Left lung (tissue), 10 donors: Measurements from ENCODE around the gene HADHA. TPM values are rescaled to one million over a fixed set of nuclear protein-coding genes. Genes with fewer than 3 reads are reported as not detected.

Experiments
- ATAC-seq: fragments of 200-7000 bp; cut with Tn5 transposase; one replicate; pipeline ENCODE4 v1.9.1; 2020; ENCODE audit warnings: moderate library complexity
- DNase-seq, 4 donors: peaks; one replicate each; pipeline ENCODE4 v3.0.0-alpha.2; 2013 to 2020
- H3K27ac ChIP-seq, 2 donors: fragments of 200-600 bp; sonication (generic) in 1 of 2; one replicate each; pipeline versions ENCODE4 v1.5.0 to v1.8.0; 2020 to 2021
- H3K27me3 ChIP-seq, 2 donors: fragments of 200-600 bp; sonication (generic) in 1 of 2; one replicate each; pipeline versions ENCODE4 v1.5.0 to v1.8.0; 2020 to 2021
- H3K36me3 ChIP-seq, 2 donors: fragments of 200-600 bp; sonication (generic) in 1 of 2; one replicate each; pipeline versions ENCODE4 v1.5.0 to v1.8.0; 2020 to 2021
- H3K4me1 ChIP-seq, 2 donors: fragments of 200-600 bp; one replicate each; pipeline ENCODE4 v1.8.0; 2021
- H3K4me3 ChIP-seq, 2 donors: fragments of 200-600 bp; sonication (generic) in 1 of 2; one replicate each; pipeline versions ENCODE4 v1.5.0 to v1.8.0; 2020 to 2021; ENCODE audit warnings: mild to moderate bottlenecking in 1 of 2
- H3K9me3 ChIP-seq, 2 donors: fragments of 200-600 bp; sonication (generic) in 1 of 2; one replicate each; pipeline versions ENCODE4 v1.5.0 to v1.8.0; 2020 to 2021
- CTCF ChIP-seq, 2 donors: fragments of 200-600 bp; sonication (generic) in 1 of 2; IDR thresholded peaks; one replicate each; pipeline versions ENCODE4 v1.5.0 to v1.8.0; 2021; ENCODE audit warnings: antibody characterized with exemption in 2 of 2
- intact Hi-C, 2 donors: fragments of 100-400 bp; cut with DNase I; formaldehyde crosslinking; loops; one replicate each; pipeline versions ENCODE4 v1.11.2 to v1.14.2; 2022
- polyA plus RNA-seq, 6 donors: library from polyadenylated mRNA; unstranded; fragments of 120-200 nt; gene quantifications; one replicate each; pipeline ENCODE4 v1.2.1, GENCODE V29; 2013; ENCODE audit not compliant: insufficient read length in 6 of 6
- total RNA-seq, 2 donors: library from RNA; stranded (reverse); fragmentation: NEBNext Ultra II Directional; extraction: Animal tissue kit (Norgen Biotek cat#: 25700); gene quantifications; one replicate each; pipeline ENCODE4 v1.2.1, GENCODE V29; 2021
- donor health status: DM: no; HTN: yes; CAD: no.
- donor health status: DM: no; HTN: no; CAD: no.

HADHA gene
- total and polyA plus RNA-seq, 8 donors: 126 to 241 (median 198) TPM

GRCh38 chr2:26285931-26286330, 41.5 kb upstream of the HADHA start:
- H3K27ac ChIP-seq: no peak overlapping the region
- H3K9me3 ChIP-seq: no peaks in the 10 kb centered on the region
- H3K4me1 ChIP-seq: no peaks in the 10 kb centered on the region
- intact Hi-C loops: no loop called here
- H3K27me3 ChIP-seq: no peaks in the 10 kb centered on the region
- DNase-seq (no peak), ATAC-seq (no peak)
- H3K4me3 ChIP-seq: no peak overlapping the region
- H3K36me3 ChIP-seq: peaks cover 0 to 93% of the 10 kb centered on the region in 2 donors
- TF ChIP-seq CTCF (IDR thresholded peaks at IDR 0.05): no peak

GRCh38 chr2:26284132-26284531, 39.7 kb upstream of the HADHA start:
- no peak for TF ChIP-seq CTCF (IDR thresholded peaks at IDR 0.05)
- intact Hi-C loops: no loop called here

GRCh38 chr2:26283606-26284005, 39.2 kb upstream of the HADHA start:
- intact Hi-C loops: no loop called here
- H3K27me3 ChIP-seq: no peaks in the 10 kb centered on the region
- no peak for TF ChIP-seq CTCF (IDR thresholded peaks at IDR 0.05)
- H3K27ac ChIP-seq: no peak overlapping the region
- H3K4me1 ChIP-seq: no peaks in the 10 kb centered on the region
- DNase-seq (no peak), ATAC-seq (no peak)
- peaks cover 4 to 100% of the 10 kb centered on the region in 2 donors for H3K36me3 ChIP-seq
- no peak overlapping the region for H3K4me3 ChIP-seq
- no peaks in the 10 kb centered on the region for H3K9me3 ChIP-seq

More at GRCh38 chr2:26284132-26284531, 39.7 kb upstream of the HADHA start:
- peak; percentile 18 for ATAC-seq
- Histone ChIP-seq H3K9me3 (no peaks in the 10 kb centered on the region), H3K27ac (no peak overlapping the region), H3K36me3 (peaks cover 2 to 97% of the 10 kb centered on the region in 2 donors), H3K27me3 (no peaks in the 10 kb centered on the region), H3K4me1 (no peaks in the 10 kb centered on the region), H3K4me3 (no peak overlapping the region)
- no peak for DNase-seq

- no peaks in the 10 kb centered on the region for H3K9me3 ChIP-seq
- intact Hi-C loops: no loop called here
- peaks cover 4 to 100% of the 10 kb centered on the region in 2 donors for H3K36me3 ChIP-seq
- H3K4me1 ChIP-seq: no peaks in the 10 kb centered on the region
- DNase-seq: no peak
- no peaks in the 10 kb centered on the region for H3K27me3 ChIP-seq
- no peak for TF ChIP-seq CTCF (IDR thresholded peaks at IDR 0.05)
- ATAC-seq: no peak
- no peak overlapping the region for H3K27ac ChIP-seq
- H3K4me3 ChIP-seq: no peak overlapping the region
These were observed 36.8 kb upstream of the HADHA start for GRCh38 chr2:26281226-26281625.

- TF ChIP-seq CTCF (IDR thresholded peaks at IDR 0.05): no peak
- H3K4me1 ChIP-seq: peaks cover 0 to 7% of the 10 kb centered on the region in 2 donors
- ATAC-seq (no peak), DNase-seq (no peak)
- H3K4me3 ChIP-seq: no peak overlapping the region
- no peak overlapping the region for H3K27ac ChIP-seq
- intact Hi-C loops: no loop called here
- H3K9me3 ChIP-seq: no peaks in the 10 kb centered on the region
- H3K36me3 ChIP-seq: peaks cover 4 to 92% of the 10 kb centered on the region in 2 donors
- no peaks in the 10 kb centered on the region for H3K27me3 ChIP-seq
These were observed 35.5 kb upstream of the HADHA start for GRCh38 chr2:26279886-26280285.
